ENCODE results near the gene ZBTB16.

The ZBTB16 gene

DNA sequence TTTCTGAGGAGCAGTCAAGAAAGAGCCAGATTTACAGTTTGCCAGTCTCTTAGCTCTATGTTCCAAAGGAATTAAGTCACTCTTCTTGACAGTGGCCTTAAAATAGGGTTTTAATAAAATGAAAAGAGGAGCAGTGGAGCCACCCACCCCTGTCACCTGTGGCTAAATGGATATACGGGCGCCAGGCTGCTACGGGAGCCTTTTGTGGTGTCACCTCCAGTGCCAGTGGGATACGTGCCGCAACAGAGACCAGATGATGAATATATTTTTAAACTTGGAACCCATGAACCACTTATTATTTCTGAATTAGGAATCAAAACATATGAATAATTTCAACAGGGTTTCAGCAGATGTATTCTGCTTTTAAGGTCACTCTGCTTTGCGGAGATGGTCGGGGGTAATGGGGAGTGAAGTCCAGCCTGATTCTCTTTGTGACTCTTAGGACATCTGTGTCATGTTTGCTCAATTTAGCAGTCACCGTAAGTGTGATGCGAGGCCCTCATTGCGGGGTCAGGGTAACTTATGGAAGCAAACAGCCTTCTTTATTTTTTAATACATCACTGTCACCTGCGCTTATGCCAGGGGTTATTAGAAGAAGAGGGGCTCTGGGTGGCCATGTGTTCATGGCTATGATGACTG lies 64.3 kb downstream of the ZBTB16 start:
- no peak for DNase-seq
- Mint-ChIP-seq H3K27me3 (ENCODE audit: low read depth, poor library complexity) (no peaks in the 10 kb centered on the region), H3K9me3 (no peaks in the 10 kb centered on the region), H3K27ac (no peak overlapping the region), H3K4me1 (peaks cover 89% of the 10 kb centered on the region), H3K36me3 (ENCODE audit: low read depth) (peaks cover 31% of the 10 kb centered on the region), H3K4me3 (no peak overlapping the region)
- TF ChIP-seq, protein P1, sequence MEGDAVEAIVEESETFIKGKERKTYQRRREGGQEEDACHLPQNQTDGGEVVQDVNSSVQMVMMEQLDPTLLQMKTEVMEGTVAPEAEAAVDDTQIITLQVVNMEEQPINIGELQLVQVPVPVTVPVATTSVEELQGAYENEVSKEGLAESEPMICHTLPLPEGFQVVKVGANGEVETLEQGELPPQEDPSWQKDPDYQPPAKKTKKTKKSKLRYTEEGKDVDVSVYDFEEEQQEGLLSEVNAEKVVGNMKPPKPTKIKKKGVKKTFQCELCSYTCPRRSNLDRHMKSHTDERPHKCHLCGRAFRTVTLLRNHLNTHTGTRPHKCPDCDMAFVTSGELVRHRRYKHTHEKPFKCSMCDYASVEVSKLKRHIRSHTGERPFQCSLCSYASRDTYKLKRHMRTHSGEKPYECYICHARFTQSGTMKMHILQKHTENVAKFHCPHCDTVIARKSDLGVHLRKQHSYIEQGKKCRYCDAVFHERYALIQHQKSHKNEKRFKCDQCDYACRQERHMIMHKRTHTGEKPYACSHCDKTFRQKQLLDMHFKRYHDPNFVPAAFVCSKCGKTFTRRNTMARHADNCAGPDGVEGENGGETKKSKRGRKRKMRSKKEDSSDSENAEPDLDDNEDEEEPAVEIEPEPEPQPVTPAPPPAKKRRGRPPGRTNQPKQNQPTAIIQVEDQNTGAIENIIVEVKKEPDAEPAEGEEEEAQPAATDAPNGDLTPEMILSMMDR (IDR thresholded peaks at IDR 0.05), result no peak

DNA sequence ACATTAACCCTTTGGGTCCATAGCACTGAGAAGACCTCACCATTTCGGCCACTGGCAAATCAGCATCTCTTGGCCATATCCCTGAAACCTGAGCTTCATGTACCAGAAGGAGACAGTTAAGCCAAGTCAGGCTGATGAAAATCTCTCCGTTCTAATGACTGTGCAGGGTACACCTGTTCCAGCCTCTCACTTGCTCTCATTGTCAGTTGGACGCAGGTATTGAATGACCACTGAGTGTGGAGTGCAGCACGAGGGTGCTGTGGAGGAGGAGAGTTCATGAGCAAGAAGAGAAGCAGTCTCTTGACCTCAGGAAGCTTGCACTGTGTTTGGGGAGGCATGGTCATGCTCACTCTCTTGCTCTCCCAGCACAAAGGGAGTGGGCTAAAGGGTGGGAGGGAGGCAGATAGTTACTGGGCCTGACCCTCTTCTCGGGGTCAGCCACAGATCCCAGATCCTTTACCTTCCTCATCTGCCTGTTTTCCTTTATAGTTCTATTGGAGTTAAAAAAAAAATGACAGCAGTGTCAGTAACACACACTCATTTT lies 65.2 kb downstream of the ZBTB16 start:
- no peaks in the 10 kb centered on the region for H3K9me3 Mint-ChIP-seq
- no peaks in the 10 kb centered on the region for H3K27me3 Mint-ChIP-seq (ENCODE audit: low read depth, poor library complexity)
- TF ChIP-seq, protein P1 (IDR thresholded peaks at IDR 0.05), result no peak
- H3K36me3 Mint-ChIP-seq (ENCODE audit: low read depth), result peaks cover 31% of the 10 kb centered on the region
- H3K4me1 Mint-ChIP-seq, result peaks cover 93% of the 10 kb centered on the region
- H3K4me3 Mint-ChIP-seq, result no peak overlapping the region
- DNase-seq, result no peak
- no peak overlapping the region for H3K27ac Mint-ChIP-seq

GRCh38 chr11:114125531-114125930 lies 66.0 kb downstream of the ZBTB16 start:
- no peak overlapping the region for H3K4me3 Mint-ChIP-seq
- H3K4me1 Mint-ChIP-seq, result peaks cover 93% of the 10 kb centered on the region
- no peak overlapping the region for H3K27ac Mint-ChIP-seq
- peaks cover 31% of the 10 kb centered on the region for H3K36me3 Mint-ChIP-seq (ENCODE audit: low read depth)
- no peaks in the 10 kb centered on the region for H3K9me3 Mint-ChIP-seq
- DNase-seq, result no peak
- TF ChIP-seq, protein P1 (IDR thresholded peaks at IDR 0.05), result no peak
- no peaks in the 10 kb centered on the region for H3K27me3 Mint-ChIP-seq (ENCODE audit: low read depth, poor library complexity)

DNA sequence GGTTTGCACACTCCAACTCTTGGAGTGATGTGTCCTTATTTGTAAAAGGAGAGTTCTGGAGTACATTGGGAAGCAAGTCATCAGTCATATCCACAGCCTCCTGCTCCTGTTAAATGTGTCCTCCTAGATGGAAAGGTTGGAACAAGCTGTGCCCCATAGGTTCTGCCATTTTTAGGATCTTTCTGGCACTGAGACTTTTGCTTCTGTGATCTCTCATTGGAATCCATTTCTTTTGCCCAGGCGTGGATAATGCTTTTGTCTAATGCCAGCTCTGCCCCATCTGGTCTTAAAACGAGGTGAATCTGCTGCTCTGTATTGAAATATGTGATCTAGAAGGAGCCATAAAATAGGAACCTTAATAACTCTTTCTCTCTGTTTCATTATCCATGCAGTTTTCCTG lies 66.4 kb downstream of the ZBTB16 start:
- DNase-seq, result no peak
- no peaks in the 10 kb centered on the region for H3K9me3 Mint-ChIP-seq
- peaks cover 96% of the 10 kb centered on the region for H3K4me1 Mint-ChIP-seq
- H3K27ac Mint-ChIP-seq, result no peak overlapping the region
- H3K4me3 Mint-ChIP-seq, result no peak overlapping the region
- no peaks in the 10 kb centered on the region for H3K27me3 Mint-ChIP-seq (ENCODE audit: low read depth, poor library complexity)
- TF ChIP-seq, protein P1 (IDR thresholded peaks at IDR 0.05), result no peak
- H3K36me3 Mint-ChIP-seq (ENCODE audit: low read depth), result peaks cover 31% of the 10 kb centered on the region

DNA sequence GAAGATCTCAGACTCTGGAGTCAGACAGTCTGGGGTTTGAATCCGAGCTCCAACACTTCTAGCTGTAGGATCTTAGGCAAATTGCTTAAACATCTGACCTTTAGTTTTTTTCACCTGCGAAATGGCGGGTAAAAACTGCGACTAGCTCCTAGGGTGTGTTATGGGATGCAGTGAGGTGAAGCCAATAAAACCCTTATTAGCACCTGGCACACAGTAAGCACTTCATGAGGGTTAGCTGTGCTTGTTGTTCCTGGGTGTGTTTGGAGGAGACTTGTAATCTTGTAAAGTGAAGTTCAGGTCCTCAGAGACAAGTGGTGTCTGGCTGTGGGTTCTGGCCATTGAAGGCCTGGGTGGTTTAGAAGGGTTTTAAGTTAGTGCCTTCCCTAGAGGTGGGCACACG lies 68.9 kb downstream of the ZBTB16 start:
- no peak for DNase-seq
- Mint-ChIP-seq H3K4me3 (no peak overlapping the region), H3K27ac (peak overlapping the region; percentile 65), H3K36me3 (ENCODE audit: low read depth) (peaks cover 36% of the 10 kb centered on the region), H3K4me1 (peaks cover 81% of the 10 kb centered on the region), H3K27me3 (ENCODE audit: low read depth, poor library complexity) (no peaks in the 10 kb centered on the region), H3K9me3 (peaks cover 7% of the 10 kb centered on the region)
- TF ChIP-seq, protein P1 (IDR thresholded peaks at IDR 0.05), result no peak

- no peak overlapping the region for H3K27ac Mint-ChIP-seq
- peaks cover 7% of the 10 kb centered on the region for H3K9me3 Mint-ChIP-seq
- TF ChIP-seq, protein P1 (IDR thresholded peaks at IDR 0.05), result no peak
- H3K36me3 Mint-ChIP-seq (ENCODE audit: low read depth), result peaks cover 36% of the 10 kb centered on the region
- peaks cover 79% of the 10 kb centered on the region for H3K4me1 Mint-ChIP-seq
- DNase-seq, result no peak
- no peak overlapping the region for H3K4me3 Mint-ChIP-seq
- no peaks in the 10 kb centered on the region for H3K27me3 Mint-ChIP-seq (ENCODE audit: low read depth, poor library complexity)
These were observed 69.6 kb downstream of the ZBTB16 start for GRCh38 chr11:114129142-114129541.
